Astrocyte (in vitro differentiated cells and primary cell): ENCODE results near the gene MAPKBP1.

ENCODE experiments used
- CTCF ChIP-seq: IDR thresholded peaks from 2 replicates; pipeline ENCODE4 v1.5.1; 2011; ENCODE audit warnings: low read depth, mild to moderate bottlenecking, inconsistent platforms, low read length, moderate library complexity; ENCODE audit not compliant: insufficient read depth
- EZH2 ChIP-seq: IDR thresholded peaks from 2 replicates; pipeline ENCODE4 v1.6.1; 2012; ENCODE audit warnings: mild to moderate bottlenecking, low read length, inconsistent platforms; ENCODE audit not compliant: insufficient read depth

GRCh38 chr15:41819455-41820050, 45.3 kb downstream of the MAPKBP1 start:
- TF ChIP-seq CTCF, result no peak
- no peak for TF ChIP-seq EZH2
